HG03066 (cell line): ENCODE data around the gene CPNE6.

Experiments
- ATAC-seq: cut with Tn5 transposase; IDR thresholded peaks from one replicate; pipeline ENCODE4 v1.9.1; 2021; ENCODE audit warnings: low read depth; ENCODE audit not compliant: unreplicated experiment

Gene CPNE6

DNA sequence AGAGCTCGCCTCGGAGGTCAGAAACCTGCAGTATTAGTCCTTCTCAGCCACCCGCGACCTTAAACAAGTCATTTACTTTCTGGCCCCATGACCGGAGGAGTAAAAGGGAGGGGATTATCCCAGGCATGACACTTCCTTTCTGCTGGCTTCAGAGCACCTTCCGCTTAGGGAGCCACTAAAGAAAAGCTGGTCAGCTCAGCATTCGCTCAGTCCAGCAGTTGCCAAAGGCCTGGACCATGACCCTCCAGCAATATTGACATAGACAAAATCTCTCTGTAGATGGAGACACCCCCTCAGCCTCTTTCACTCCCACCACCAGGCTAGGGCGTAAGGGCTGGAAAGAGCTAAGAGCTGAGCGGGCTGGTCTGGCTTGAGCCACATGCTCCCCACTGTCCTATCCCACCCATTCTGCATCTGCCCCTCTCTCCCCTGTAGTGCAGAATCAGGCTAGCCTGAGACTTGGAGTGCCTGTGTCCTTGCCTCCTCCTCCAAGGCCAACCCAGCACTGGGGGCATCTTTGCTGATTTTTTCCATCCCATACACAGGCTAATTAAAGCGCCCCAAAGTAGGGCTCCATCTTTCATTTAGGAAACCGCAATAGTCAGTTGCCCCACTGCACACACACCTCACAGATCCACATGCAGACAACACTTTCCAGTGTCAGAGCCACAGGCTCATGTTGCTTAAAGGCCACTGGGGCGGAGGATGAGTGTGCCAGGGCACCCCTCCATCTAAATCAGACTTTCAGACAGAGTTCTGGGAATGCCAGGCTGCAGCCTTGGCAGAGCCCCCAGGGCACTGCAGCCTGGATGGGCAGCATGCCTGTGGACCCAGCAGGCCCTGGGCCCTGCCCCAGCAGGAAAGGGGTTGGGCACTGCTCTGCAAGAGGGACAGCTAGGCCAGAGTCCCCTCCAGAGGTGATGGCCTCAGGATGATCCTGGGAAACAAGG is 4.0 kb upstream of the CPNE6 start:
- no peak for ATAC-seq

DNA sequence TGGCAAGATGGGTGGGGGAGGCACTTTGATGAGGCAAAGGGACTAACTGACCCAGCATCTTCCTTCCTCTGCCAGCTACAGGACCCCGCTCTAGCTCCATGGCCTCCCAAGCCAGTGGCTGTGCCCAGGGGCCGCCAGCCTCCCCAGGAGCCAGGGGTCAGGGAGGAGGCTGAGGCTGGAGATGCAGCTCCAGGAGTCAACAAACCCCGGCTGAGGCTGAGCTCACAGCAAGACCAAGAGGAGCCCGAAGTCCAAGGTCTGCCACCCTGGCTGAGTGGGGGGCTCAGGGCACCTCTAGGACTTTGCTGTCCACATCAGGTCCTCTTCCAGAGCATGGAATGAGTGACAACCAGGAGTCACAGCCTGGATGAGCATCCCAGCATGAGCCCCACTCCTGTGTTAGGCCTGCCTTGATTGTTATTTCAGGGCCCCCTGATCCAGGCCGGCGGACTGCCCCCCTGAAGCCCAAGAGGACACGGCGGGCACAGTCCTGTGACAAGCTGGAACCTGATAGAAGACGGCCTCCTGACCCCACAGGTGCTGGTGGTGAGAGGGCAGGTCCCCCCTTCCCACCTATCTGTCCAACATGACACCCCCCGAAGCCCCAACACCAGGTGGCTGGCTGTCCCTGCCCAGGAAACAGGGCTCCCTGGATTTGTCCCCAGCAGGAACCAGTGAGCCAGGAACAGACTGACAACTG is 2.5 kb upstream of the CPNE6 start:
- no peak for ATAC-seq

DNA sequence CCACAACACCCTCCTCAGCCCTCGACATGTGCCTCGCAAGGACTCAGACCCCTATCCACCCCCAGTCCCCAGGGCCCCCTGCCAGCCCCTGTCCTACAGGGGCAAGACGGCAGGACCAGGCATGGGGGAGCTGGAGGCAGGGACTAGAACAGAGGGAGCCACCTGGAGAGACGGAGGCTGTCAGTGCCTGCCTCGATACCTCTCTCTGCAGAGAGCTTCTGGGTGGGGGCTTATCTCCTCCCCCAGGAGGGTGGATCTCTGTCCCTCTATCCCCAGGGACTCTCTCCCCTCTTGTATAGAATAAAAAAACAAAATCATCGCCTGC is 2.0 kb upstream of the CPNE6 start:
- ATAC-seq = no peak

DNA sequence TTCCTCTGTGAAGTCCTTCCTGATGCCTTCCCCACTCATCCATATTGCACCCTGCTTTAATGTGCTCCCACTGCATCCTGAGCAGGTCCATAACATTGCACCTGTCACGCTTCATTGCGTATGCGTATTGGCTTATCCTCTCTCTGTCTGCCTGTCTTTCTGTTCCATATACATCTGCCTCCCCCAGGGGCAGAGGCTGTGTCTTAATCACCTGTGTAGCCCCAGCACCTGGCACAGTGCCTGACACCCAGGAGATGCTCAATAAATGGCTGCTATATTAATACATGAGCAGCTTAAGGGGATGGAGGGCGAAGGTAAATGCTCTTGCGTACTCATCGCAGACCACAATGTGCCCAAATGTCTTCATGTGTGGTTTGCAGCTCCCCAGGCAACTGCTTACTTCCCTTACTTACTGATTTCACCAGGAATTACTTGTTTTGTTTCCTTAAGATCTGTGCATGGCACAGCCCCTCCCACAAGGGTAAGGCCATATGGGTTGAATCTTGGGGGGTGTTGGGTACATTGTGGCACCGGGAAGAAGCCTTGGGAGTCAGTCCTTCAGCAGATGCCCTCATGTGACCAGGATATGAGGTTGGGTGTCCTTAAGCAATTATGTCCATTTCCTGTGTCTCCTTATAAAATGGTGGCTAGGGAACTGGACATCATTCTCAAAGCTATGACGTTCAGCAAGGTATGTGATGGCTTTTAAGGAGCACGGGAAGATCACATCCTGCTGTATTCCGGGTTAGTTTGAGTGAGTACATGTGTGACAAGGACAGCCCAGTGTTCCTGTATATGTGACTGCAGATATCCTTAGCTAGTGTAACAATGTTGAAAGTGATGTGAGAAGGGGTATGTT is 848 bp upstream of the CPNE6 start:
- no peak for ATAC-seq

DNA sequence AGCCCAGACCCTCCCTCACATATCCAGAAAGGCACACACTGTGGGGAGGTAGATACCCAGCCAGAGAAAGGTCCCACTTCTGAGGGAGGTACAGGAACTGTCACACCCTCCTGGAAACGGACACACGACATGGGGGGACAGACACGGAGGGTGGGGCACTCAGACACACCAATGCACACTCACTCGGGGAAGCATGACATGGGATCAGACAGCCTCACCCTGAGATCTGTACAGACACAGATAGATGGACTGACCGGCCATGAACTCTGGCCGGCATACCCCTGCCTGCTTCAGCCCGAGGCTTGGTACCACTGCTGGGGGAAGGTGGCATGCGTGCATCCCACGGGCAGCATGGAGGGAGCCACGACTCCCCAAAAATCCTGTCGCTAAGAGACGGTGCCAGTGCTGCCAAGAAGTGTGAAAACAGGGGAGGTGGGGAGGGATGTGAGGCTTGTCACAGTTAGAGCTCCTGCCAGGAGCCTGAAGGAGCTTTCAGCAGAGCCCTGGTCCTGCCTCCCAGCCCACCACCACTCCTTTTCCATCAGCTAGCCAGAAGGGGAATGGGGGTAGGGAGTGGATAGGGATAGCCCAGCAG is 571 bp downstream of the CPNE6 start:
- ATAC-seq = no peak

DNA sequence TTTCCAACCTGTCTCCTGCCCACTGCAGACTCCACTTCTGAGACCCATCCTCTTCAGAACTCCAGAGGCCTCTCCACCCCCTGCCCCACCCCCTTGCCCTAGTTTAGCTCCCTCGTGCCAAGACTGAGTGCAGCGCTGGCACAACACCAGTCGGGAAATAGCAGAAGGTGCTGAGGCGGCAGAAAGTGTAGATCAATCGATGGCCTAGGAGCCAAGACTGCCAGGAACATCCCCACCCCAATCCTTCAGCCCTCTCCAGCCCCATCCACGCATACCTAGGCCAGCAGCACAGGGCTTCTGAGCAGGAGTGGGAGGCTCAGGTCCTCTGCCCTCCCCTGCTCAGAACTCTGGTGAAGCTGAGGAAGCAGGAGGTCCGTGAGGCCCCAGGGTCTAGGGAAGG is 1.1 kb downstream of the CPNE6 start:
- ATAC-seq = no peak

DNA sequence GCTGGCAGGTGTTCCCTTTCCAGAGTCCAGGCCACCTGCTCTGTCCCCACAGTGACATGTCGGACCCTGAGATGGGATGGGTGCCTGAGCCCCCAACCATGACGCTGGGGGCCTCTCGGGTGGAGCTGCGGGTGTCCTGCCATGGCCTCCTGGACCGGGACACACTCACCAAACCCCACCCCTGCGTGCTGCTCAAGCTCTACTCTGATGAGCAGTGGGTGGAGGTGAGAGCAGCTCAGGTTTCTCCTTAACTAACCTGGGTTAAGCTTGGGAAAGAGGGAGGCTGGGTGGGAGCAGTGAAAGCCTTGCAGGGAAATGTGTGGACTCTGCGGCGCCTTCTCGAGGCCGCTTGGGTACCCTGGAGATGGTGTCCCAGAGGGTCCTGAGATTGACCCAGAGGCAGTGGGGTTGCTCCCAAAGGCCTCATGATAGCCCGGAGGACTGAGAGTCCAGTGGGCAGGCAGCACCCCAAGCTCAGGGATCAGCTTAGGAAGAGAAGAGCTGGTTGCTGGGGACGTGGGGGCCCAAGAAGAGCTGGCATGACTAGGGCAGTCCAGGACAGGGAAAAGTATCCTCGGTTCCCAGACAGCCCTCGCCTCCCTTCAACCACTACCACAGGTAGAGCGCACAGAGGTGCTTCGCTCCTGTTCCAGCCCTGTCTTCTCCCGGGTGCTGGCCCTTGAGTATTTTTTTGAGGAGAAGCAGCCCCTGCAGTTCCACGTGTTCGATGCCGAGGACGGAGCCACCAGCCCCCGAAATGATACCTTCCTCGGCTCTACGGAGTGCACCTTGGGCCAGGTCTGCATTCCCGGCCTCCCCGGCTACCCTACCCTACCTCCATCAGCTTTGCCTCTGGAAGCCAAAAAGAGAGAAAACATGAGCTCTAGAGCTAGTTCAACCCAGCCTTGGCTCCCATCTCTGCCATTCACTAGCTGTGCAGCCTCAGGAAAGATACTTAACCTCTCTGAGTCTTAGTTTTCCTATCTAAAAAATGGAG is 1.8 kb downstream of the CPNE6 start:
- no peak for ATAC-seq

DNA sequence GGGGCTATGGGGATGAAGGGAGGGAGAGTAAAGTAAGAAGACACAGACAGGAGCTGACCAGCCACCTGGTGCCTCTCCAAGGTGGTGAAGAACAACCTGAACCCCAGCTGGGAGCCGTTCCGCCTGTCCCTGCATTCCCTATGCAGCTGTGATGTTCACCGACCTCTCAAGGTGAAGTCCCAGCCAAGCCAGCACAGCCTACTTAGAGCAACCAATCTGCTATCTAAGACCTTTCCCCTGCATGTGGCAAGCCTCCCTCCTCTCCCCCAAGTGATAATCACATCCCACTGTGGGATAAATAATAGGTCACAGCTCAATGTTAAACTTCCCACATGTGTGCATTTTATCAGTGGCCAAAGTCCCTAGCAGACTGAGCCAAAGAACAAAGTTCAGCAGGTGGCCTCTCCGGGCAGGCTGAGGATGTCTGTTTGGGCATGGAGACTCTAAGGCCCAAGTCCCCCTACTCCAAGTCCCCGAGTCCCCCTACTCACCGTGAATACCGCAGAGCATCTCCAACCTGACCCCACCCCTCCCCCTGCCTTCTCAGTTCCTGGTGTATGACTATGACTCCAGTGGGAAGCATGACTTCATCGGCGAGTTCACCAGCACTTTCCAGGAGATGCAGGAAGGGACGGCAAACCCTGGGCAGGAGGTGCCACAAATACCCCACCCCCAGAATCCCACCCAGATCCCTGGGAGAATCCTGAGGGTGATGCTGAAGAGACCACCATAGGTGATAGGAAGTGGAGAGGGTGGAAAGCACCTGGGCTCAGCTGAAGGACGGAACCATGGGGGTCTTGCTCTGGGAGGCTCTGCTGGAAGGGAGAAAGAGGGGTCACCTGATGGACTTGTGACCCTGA is 3.5 kb downstream of the CPNE6 start:
- no peak for ATAC-seq

DNA sequence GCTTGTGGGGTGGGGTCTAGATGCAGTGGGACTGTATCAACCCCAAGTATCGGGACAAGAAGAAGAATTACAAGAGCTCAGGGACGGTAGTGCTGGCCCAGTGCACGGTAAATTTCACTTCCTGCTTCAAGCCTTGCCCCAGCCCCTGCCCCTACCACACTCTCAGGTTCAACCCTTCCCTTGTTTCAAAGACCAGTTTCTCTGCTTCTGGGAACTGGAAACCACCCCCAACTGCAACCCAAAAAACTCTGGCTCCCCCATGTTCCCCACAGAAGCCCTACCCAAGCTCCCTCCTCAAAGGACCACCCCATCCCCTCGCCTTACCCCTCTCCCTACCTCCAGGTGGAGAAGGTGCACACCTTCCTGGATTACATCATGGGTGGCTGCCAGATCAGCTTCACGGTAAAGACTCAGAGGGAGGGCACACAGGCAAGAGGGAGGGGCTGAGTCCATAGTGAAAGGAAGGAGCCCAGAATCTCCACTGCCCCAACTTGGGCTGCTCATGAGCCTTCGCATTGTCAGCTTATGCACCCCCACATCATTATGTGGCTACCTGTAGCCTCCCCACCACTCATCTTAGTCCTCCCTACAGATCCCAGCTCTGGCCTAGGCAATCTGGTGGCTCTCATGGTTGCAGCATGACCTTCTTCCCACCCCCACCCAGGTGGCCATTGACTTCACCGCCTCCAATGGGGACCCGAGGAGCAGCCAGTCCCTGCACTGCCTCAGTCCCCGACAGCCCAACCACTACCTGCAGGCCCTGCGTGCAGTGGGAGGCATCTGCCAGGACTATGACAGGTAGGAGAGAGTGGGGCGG is 4.3 kb downstream of the CPNE6 start:
- ATAC-seq = no peak

DNA sequence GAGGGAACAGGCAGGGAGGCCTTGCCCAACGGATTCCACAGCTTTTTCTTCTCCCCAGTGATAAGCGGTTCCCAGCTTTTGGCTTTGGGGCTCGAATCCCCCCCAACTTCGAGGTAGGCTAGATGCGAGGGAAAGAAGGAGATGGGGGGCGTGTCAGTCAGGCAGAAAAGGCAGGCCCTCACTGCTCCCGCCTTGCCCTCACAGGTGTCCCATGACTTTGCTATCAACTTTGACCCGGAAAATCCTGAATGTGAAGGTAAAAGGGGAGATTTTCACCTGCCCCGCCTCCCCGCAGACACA is 4.9 kb downstream of the CPNE6 start:
- no peak for ATAC-seq

DNA sequence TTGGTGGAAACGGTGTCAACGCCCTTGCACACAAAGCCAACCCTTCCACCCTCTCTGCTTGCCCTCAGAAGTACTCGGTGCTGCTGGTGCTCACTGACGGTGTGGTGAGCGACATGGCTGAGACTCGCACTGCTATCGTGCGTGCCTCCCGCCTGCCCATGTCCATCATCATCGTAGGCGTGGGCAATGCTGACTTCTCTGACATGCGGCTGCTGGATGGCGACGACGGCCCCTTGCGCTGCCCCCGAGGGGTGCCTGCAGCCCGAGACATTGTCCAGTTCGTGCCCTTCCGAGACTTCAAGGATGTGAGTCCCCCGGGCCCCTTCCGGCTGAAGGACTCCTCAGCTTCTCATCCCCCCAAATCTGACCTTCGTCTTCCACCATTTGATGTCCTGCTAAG is 5.7 kb downstream of the CPNE6 start:
- ATAC-seq = no peak

DNA sequence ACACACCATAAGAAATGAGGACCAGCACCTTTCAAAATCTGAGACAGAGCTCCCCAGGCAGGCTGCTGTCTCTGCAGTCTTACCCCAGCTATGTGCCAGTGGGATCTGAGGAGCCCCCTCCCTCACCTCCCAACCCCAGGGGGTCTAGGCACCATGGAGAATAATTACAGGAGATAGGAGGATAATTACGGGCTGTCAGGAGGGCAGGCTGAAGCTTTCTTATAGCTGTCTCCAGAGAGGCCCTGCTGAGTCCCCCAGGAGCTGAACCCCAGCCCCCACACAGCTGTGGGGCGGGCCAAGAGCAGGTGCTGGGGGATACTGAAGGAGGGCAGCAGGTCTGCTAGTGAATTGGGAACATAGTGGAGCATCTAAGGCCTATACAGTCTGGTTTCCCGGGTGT is 6.8 kb downstream of the CPNE6 start:
- ATAC-seq = no peak

DNA sequence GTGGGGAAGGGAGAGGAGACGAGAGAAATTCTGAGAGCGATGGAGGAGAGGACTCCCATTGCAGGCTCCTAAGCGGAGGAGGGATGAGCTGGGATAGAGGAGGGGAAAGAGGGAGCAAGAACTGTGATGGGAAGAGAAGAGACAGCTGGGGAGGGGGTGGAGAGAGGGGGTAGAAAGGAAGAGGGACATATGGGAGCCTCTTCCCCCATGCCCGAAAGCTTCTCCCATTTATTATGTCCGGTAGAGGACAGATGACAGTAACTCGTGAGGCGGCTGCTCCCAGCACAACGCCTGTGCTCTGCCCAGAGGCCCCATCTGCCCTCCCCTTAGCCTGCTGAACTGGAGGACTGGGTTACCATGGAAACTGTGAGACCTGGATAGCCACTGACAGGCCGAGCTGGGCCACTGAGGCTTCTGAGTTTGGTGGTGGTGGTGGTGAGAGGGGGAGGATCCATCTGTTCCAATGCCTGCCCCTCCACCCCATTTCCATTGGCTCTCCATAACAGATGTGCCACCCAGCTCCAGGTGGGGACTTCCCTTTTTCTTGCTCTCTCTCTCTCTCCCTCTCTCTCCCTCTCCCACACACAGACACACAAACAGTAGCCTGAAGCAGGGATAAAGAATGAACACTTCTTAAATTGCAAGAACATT is 8.3 kb downstream of the CPNE6 start:
- no peak for ATAC-seq

DNA sequence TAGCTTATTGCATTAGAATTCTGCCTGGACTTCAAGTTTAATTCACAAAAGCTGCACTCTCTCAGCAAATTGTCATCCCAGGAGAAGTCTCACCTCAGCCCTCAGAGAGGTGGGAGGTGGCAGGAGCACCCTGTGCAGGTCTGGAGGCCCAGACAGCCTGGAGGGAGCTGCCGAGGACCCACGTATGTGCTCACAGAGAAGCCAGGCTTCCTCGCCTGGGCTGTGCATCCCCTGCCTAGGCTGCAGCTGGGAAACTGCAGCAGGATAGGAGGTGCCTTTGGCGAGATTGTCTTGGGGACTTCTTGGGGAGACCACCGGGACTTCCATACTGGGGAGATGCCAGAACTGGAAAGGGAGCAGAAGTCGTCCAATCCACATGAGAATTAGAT is 8.8 kb downstream of the CPNE6 start:
- ATAC-seq = no peak

DNA sequence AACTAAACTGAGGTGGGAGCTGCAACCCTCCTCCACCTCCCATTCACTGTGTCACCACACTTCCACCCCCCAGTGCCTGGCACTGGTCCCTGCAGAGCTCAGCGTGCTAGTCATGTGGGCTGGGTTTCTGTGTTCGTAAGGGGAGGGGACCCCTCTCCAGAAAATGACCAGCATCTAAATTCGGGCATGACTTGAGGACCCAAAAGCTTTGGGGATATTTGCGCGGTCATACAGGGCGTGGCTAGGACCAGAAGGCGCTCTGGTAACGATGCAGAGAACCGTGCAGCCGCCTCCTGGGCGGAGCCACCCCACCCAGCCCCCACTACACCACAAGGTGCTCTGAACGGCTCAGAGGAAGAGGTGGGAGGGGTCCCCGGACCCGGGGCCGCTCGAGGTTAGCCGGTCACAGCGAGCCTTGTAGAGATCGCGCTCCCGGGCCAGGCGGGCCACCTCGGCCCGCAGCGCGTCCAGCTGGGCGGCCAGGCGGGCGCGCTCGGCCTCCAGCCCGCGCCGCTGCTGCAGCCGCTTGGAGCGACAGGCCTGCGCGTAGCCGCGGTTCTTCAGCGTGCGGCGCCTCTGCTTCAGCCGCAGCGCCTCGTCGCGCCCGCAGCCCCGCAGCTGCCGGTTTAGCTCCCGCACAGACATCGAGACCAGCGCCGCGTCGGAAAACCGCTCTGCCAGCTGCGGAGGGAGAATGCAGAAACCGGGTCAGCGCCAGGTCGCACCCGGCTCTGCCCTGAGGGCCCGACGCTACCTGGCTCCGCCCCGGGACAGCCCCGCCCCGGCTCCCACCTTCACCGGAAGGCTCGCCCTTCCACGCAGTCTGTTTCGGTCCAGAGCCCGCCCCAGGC is 9.8 kb downstream of the CPNE6 start:
- peak; percentile 86 for ATAC-seq

DNA sequence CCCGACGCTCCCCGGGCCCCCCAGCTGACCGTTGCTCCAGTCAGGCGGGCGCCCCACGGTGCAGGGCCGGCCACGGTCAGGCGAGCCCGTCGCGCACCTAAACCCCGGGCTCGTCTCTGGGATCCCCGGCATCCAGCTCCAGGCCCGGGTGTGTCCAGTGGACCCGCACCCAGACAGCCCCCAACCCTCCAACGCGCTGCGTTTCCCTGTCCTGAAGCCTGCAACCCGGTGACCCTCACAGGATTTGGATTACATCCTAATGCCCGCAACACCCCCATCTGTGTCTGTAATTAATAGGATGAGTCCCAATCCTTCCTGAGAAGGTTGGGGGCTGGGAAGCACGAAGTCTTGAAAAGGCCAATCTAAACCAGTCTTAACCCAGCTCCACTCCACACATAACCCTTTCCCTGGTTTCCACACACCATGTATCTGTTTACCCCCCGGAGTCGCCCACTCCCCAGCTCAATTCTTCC is 10.4 kb downstream of the CPNE6 start:
- ATAC-seq = no peak
